Measurements from ENCODE around the gene MEGF8.

DNA sequence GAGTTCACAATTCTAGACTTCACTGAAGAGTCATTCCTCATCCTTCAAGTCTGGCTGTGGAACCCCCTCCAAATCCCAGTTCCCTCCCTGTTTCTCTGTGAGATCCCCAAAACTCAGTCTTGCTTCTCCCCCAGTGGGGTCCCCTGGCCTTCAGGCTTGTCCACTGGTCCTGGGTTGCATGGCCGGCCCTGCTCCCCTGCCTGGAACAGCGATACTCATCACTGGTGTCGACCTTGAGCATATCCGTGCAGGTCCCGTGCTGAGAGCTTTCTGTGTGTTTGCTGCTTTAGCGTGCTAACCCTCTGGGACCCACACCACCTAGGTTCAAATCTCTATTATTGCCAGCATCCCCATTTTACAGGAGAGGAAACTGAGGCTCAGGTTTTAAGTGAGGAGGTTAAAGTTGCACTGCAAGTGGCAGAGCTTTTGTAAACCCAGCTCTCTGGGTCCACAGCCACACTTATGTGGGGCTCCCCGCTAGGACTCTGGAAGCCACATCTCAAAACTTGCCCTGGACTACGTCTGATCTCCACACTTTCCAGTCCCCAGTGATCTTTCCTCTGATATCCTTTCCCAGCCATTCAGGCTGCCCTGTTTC, 86.2 kb downstream of the MEGF8 start:
- TF ChIP-seq, protein P1, sequence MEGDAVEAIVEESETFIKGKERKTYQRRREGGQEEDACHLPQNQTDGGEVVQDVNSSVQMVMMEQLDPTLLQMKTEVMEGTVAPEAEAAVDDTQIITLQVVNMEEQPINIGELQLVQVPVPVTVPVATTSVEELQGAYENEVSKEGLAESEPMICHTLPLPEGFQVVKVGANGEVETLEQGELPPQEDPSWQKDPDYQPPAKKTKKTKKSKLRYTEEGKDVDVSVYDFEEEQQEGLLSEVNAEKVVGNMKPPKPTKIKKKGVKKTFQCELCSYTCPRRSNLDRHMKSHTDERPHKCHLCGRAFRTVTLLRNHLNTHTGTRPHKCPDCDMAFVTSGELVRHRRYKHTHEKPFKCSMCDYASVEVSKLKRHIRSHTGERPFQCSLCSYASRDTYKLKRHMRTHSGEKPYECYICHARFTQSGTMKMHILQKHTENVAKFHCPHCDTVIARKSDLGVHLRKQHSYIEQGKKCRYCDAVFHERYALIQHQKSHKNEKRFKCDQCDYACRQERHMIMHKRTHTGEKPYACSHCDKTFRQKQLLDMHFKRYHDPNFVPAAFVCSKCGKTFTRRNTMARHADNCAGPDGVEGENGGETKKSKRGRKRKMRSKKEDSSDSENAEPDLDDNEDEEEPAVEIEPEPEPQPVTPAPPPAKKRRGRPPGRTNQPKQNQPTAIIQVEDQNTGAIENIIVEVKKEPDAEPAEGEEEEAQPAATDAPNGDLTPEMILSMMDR (IDR thresholded peaks at IDR 0.05; ENCODE audit: control extremely low read depth in 1 of 3, insufficient read depth in 1 of 3, low read depth in 1 of 3, low read length in 3 of 3) = no peak
- TF ChIP-seq CEBPB (IDR thresholded peaks at IDR 0.05; ENCODE audit: low read depth, low read length) = no peak
